ENCODE results near the gene ZNF628. TPM values are rescaled to one million over a fixed set of nuclear protein-coding genes. Genes with fewer than 3 reads are reported as not detected.

ZNF628 gene
- total RNA-seq, 1 experiment from 2014 or later = 12.3 TPM

GRCh38 chr19:55489711-55490477, 13.5 kb downstream of the ZNF628 start:
- Mint-ChIP-seq H3K9me3 (ENCODE audit: unreplicated experiment) (no peaks in the 10 kb centered on the region), H3K27me3 (ENCODE audit: insufficient read depth, unreplicated experiment) (no peaks in the 10 kb centered on the region), H3K27ac (ENCODE audit: unreplicated experiment) (no peak overlapping the region), H3K36me3 (ENCODE audit: insufficient read depth, unreplicated experiment) (peaks cover 32% of the 10 kb centered on the region), H3K4me1 (ENCODE audit: low read depth, unreplicated experiment) (peaks cover 15% of the 10 kb centered on the region), H3K4me3 (ENCODE audit: unreplicated experiment) (no peak overlapping the region)
- Histone ChIP-seq H3K36me3 (ENCODE audit: control insufficient read depth, insufficient read depth, low read length) (no peaks in the 10 kb centered on the region), H3K4me3 (ENCODE audit: low read depth, low read length) (no peak overlapping the region), H3K27me3 (replicated peaks; ENCODE audit: control insufficient read depth, insufficient read depth, low read length) (no peaks in the 10 kb centered on the region), H3K4me1 (peaks cover 7% of the 10 kb centered on the region; the same call in 1 of the 2 replicates), H3K9me3 (no peaks in the 10 kb centered on the region)
- no peak for TF ChIP-seq CTCF (IDR thresholded peaks at IDR 0.05; ENCODE audit: insufficient read depth in 1 of 2, low read depth in 1 of 2, low read length in 1 of 2, severe bottlenecking in 1 of 2, unreplicated experiment in 1 of 2)
- POLR2A ChIA-PET = interaction anchor here (1.0 to 1.6 kb wide), 2 partner anchors 13 to 115 kb away, joined by 3 to 11 read pairs; partner anchors contain the start of genes ZNF628 and ZNF865
- BruUV-seq (replicated peaks) = no TSS peak
- DNase-seq = no peak
- intact Hi-C loops (cut with micrococcal nuclease; ENCODE audit: unreplicated experiment) = no loop called here
- CTCF ChIA-PET = interaction anchor here (0.7 kb wide), 2 partner anchors 136 to 150 kb away, joined by 3 to 6 read pairs; partner anchors contain the start of gene KMT5C

- TF ChIP-seq CTCF (IDR thresholded peaks at IDR 0.05; ENCODE audit: insufficient read depth in 1 of 2, low read depth in 1 of 2, low read length in 1 of 2, severe bottlenecking in 1 of 2, unreplicated experiment in 1 of 2) = no peak
- Histone ChIP-seq H3K4me3 (ENCODE audit: low read depth, low read length) (no peak overlapping the region), H3K9me3 (no peaks in the 10 kb centered on the region), H3K27me3 (replicated peaks; ENCODE audit: control insufficient read depth, insufficient read depth, low read length) (no peaks in the 10 kb centered on the region), H3K36me3 (ENCODE audit: control insufficient read depth, insufficient read depth, low read length) (no peaks in the 10 kb centered on the region), H3K4me1 (peaks cover 7% of the 10 kb centered on the region; the same call in 1 of the 2 replicates)
- Mint-ChIP-seq H3K36me3 (ENCODE audit: insufficient read depth, unreplicated experiment) (peaks cover 24% of the 10 kb centered on the region), H3K4me1 (ENCODE audit: low read depth, unreplicated experiment) (peaks cover 14% of the 10 kb centered on the region), H3K9me3 (ENCODE audit: unreplicated experiment) (no peaks in the 10 kb centered on the region), H3K27ac (ENCODE audit: unreplicated experiment) (no peak overlapping the region), H3K4me3 (ENCODE audit: unreplicated experiment) (no peak overlapping the region), H3K27me3 (ENCODE audit: insufficient read depth, unreplicated experiment) (no peaks in the 10 kb centered on the region)
- POLR2A ChIA-PET = interaction anchor here (1.6 kb wide), 1 partner anchor 14 kb away, joined by 11 read pairs; the partner anchor contains the start of gene ZNF628
- CTCF ChIA-PET = interaction anchor here (0.7 to 0.9 kb wide), 2 partner anchors 29 to 136 kb away, joined by 3 to 6 read pairs; partner anchors contain the start of gene ISOC2
- intact Hi-C loops (cut with micrococcal nuclease; ENCODE audit: unreplicated experiment) = no loop called here
- no peak for DNase-seq
- no TSS peak for BruUV-seq (replicated peaks)
Measured at GRCh38 chr19:55490478-55491432, 14.3 kb downstream of the ZNF628 start.
